ENCODE measurements around the gene WWP2.

The WWP2 gene

DNA sequence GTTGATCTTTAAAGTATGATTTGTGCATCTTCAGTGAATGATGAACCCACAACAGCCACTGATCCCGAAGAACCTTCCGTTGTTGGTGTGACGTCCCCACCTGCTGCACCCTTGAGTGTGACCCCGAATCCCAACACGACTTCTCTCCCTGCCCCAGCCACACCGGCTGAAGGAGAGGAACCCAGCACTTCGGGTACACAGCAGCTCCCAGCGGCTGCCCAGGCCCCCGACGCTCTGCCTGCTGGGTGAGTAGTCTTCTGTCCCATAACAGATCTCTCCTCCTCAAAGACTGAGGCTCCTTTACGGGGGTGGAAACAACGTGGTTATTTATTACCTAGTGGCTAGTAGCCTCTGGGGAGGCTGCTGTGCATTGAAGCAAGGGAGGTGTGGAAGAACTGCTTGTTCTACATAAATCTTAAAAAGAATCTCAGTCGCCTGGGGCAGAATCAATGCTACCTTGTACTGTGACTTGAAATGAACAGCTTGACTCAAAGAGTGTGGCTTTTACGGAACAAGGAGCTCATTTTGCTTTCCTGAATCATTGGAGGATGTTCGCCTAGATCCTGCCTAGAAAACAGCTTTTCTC, 126.0 kb downstream of the WWP2 start:
- peak in 10 of 51 donors; percentile 2 to 27 (median 16) for DNase-seq

DNA sequence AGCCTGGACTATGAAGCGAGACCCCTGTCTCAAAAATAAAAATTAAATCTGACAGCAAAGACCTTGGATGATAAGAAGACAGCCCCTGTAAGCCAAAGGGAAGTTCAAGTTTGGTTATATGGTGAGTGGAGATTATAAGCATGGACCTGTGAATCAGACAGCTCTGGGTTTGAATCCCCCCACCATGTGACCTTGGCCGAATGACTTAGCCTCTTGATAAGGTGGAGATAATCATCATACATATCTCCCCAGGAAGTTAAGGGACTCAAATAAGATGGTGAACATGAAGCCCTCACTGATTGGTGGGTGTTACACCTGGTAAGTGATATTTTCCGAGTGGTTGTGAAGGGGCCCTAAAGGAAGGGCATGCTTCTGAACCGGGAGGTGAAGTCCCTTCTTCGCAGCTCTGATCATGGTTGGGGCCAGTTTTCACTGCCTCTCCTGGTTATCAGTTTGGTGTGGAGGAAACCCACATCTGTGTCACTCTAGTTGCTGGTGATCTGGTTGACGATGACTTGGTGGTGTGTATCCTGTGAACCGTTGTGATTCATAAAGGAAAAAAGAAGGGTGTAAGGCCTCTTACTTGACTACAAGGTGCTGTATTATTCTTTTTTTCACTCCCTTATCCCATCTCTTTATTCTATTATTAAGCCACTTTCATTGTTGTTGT, 127.3 kb downstream of the WWP2 start:
- no peak for DNase-seq

DNA sequence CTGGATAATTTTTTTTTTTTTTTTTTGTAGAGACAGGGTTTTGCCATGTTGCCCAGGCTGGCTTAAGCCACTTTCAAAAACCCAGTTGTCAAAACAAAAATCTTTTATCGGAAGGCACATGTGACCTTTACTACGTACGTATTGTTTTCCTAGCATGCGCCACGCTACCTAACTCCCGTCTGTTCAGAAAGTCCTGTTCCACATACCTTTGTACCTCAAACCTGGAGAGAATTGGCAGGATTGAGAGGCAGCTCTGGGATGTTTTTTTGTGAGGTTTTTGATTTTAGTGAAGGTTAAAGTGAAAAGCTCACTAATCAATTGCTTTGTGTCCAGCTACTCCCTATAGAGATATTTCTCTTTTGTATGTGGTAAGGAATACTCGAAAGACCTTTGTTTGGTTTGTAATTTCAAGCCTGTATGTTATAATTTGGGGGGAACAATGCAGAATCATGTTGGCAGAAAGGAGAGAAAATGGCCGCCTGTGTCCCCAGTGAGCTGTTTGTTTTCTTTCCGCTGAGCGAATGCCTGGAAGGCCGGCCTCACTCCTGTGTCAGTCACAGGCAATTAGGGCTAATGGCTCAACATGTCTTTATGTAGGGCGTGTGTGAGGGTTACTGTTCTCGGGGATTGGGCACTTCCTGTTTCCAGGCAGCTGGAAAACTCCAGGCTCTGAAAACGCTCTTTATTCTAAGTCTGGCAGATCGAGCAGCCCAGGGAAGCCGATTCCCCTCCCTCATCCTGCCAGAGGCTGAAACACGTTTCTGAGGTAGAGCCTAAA, 128.2 kb downstream of the WWP2 start:
- peak in 50 of 51 donors; percentile 32 to 95 (median 81) for DNase-seq

DNA sequence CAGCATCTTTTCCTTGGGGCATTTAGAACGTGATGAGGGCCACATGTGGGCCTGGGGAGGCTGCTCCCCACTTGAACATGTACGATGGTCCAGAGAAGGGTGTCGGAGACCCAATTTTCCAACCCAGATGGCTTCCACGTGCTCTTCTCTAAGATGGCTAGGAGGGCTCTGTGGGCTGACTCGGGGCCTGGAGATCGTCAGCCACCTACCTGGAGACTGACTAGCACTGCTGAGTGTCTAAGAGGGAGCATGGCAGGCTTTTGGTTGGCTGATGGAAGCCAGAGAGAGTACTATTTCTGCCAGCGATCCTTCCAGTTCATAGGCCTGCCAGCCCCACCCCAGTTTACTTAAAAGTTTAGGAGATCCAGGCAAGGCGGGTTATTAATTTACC, 128.8 kb downstream of the WWP2 start:
- DNase-seq = peak in 8 of 51 donors; percentile 36 to 74 (median 56)

DNA sequence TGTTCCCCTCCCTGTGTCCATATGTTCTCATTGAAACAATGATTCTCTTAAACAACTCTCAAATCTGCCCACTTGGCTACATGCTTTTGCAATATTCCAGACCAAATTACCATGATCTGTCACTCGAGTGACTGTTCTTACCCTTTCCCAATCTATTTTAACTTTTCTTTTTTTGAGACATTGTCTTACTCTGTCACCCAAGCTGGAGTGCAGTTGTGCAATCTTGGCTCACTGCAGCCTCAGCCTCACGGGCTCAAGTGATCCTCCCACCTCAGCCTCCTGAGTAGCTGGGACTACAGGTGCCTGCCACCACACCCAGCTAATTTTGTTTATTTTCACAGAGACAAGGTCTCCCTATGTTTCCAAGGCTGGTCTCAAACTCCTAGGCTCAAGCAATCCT, 130.2 kb downstream of the WWP2 start:
- no peak for DNase-seq

DNA sequence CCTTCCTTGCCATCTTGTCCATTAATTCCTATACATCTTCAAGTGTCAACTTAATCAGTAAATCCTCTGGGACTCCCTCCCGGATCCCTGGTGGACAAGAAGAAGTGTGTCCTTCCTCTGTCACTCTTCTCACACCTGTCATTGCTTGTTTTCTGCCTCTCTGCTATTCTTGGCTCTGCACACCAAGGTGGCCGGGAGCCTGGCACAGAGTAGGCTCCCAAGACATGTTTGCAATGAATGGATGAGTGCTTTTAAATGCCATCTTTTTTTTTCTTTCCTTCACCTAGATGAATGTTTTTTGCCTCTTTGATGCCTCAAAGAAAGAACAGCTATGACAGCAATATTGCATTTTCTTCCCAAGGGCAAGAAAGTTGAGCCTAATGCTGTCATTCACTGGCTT, 131.0 kb downstream of the WWP2 start:
- no peak for DNase-seq

DNA sequence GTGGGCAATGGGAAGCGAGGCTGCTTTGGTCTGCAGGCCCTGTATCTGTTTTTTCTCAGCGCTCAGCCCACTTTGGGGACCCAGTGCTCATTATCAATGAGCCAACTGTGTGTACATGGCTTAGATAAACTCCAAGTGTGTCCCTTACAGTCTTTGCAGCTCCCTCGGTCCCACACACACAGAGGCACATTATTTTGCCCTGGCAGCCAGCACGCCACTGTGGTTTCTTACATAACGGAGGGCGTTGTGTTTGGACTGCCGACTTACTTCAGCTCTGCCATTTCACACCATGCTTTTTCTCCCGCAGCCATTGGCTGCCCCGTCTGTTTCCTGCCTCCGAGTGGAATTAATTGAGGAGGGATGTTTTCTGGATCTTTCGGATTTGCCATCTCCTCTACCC, 132.5 kb downstream of the WWP2 start:
- DNase-seq = peak in 43 of 51 donors; percentile 10 to 88 (median 58)

DNA sequence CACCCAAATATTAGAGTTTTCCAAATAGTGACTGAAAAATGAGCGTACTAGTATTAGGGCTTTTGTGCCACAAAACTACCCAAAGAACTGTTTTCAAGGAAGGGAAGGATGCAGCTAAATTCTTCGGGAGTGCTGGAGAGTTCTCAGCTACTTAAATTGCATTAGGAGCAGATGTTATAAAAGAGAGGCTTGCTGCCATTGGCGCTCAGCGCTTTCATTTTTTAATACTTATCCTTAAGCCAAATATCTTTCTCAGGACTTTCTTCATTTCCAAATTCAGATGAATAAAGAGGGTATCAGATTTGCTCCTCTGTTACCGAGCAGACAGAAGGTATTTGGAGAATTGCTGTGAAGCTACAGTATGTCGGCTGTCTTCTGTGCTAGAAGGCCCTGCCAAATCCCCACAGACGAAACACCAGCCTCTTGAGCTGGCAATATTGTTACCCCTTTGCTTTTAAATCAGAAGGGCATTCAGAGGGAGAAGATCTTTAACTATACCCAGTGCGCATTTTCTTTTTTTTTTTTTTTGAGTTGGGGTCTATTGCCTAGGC, 141.8 kb downstream of the WWP2 start:
- no peak for DNase-seq

DNA sequence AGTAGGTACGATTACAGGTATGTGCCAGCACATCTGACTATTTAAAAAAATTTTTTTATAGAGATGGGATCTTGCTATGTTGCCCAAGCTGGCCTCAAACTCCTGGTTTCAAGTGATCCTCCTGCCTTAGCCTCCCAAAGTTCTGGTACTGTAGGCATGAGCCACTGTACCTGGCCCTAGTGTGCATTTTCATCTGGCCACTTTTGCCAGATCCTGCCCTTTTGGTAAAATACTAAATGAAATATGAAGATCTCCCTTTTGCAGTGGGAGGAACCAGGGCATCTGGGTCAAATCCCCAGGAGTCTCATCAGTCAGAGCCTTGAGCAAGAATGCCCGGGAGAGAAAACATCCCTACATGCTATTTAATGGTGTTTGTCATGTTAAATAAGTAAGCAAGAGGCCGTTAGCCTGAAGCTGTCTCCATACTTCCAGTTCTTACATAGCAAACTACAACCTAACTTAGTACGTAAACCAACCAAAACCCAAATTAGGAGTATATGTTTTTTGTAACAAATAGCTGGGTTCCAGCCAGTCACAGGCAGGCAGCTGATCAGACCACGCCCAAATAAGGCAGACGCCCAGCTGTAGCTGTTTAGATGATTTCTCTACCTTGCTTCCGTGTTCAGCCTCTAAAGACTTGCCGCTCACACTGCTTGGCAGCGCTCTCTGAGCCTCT, 142.5 kb downstream of the WWP2 start:
- DNase-seq = no peak

DNA sequence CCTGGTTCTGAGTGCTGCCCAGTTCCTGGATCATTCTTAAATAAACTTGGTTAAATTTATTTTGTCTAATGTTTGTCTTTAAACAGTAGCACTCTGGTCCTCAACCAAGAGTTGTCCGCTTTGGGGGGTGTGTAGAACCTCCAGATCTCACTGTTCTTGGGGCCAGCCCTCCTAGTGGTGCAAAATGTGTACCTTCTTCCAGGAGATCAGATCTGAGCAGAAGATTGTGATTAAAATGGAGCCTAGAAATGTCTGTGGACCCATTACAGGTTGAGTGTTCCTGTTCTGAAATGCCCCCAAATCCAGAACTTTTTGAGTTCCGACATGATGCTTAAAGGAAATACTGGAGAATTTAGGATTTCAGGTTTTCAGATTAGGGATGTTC, 143.0 kb downstream of the WWP2 start:
- DNase-seq = no peak

DNA sequence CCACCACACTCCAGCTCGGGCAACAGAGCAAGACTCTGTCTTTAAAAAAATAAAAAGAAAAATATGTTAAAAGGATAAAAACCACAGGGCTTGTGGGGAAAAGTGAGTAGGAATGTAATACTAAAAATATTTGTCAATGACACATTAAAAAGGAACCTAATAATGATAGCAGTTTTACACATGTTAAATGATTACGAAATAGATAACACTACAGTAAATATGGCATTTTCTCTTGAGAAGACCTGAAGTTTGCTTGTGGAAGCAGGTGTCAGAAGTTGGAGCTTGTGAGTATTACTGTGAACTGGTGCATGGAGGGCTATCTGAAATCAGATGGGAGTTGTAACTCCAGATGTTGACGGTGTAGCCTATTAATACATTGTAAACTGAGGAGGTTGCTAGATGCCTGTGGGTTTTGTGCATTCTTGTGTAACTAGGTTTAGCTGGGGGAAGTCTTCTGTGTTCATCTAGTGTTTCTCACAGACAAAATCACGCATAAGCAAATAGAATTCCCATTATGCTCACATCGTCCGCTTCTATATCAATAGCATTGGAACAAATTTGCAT, 144.8 kb downstream of the WWP2 start:
- no peak for DNase-seq

DNA sequence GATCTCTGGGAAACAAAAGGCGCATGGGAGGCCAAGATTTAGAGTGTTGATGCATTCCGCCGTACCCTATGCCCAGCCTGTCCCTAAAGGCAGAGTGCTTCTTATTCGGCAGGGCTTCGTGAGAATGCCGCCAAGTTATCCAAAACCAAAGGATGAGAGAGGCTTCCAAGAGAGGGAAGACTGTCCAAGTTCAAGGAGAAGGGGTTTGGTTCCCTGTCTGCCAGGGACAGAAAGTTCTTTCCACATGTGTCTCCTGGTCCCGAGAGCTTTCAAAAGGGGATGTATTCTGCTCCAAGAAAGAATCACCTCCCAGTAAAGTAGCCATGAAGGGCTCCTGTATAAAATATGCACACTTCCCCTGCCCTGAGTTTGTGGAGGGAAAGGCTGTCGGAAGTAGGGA, 146.9 kb downstream of the WWP2 start:
- no peak for DNase-seq

DNA sequence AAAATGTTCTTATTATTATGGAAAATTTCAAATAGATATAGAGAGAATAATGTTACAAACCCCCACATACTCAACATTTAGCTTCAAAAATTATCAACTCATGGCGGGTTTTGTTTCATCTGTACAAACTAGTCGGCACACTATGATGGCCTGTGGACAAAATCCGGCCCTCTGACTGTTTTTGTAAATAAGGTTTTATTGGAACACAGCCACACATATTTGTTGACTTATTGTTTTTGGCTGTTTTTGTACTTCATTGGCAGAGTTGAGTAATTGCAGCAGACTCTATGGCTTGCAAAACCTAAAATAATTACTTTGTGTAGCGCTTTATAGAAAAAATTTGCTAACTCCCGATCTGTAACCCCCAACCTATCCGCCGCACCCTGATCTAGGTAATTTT, 147.6 kb downstream of the WWP2 start:
- no peak for DNase-seq

DNA sequence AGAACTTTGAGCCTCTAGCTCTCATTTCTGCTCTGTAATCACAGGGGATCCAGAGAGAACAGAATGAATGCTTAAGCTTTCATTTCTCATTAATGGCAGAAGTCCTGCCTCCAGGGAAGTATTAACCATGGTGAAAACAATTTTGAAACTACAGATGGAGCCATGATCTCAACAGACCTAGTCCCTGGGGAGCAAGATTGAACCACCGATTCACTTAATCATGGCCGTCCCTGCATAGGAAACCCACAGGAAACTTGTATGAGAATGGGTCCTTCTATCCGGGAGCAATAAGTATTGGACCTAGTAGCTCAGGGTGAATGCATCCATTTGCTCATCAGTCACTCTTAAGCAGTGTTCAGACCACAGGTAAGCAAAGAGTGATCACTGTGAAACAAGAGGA, 148.8 kb downstream of the WWP2 start:
- no peak for DNase-seq

DNA sequence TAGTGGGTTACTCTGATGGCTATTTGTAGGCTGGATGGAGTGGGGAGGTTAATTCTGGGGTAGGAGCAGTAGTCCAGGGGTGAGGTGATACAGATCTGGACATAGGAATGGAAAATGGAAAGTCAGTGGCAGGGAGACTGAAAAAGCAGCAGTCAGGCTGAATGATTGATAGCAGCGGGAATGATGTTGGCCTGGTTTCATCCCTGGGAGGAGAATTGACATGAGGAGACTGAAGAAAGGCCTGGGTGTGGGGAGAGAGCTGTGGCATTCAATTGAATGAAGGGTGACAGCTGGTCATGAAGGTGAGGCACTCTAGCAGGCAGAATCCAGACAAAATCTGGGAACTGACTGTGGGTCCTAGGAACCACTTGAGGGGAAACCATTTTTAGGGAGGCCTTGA, 154.3 kb downstream of the WWP2 start:
- no peak for DNase-seq

DNA sequence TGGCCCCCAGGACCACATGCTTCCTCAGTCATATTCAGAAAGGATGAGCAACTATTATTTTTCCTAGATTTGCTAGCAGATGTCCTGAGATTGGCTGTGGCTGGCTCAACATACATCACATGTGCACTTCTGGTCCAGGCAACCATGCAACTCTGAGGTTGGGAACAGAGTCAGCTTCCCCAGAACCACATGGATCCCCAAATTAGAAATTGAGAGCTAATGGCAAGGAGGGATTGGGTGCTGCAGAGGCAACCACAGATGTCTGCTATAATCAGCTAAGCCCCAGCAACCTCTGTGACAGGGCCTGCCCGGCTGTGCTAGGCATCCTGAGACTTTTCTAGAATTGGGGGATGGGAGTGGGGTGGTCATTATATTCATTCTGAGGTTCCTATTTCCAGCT, 155.2 kb downstream of the WWP2 start:
- DNase-seq = peak in 1 of 51 donors; percentile 21

DNA sequence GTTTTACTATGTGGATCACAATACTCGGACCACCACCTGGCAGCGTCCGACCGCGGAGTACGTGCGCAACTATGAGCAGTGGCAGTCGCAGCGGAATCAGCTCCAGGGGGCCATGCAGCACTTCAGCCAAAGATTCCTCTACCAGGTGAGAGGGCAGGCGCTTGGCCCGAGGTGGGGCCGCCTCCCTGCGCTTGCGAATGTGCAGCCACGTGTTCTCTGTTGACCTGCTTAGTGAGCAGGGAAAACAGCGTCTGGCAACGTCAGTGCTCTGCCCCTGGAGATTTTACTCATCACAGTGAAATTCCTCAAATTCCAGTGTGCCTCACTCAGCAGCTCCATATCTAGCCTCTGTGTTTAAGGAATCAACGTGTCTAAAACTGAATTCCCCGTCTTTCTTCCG, 155.6 kb downstream of the WWP2 start:
- peak in 1 of 51 donors; percentile 16 for DNase-seq

DNA sequence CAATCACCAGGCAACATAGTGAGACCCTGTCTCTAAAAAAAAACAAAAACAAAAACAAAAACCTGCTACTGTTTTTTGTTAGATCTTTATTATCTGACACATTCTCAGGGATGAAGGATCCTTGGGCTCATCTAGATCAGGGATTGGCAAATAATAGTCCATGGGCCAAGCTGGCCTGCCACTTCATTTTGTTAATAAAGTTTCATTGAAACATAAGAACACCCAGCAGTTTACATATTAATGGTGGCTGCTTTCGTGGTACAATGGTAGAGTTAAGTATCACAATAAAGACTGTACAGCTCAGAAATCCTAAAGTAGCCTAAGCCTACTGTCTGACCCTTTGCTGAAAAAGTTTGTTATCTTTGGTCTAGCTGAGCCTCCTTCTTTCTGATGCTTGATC, 156.1 kb downstream of the WWP2 start:
- no peak for DNase-seq

DNA sequence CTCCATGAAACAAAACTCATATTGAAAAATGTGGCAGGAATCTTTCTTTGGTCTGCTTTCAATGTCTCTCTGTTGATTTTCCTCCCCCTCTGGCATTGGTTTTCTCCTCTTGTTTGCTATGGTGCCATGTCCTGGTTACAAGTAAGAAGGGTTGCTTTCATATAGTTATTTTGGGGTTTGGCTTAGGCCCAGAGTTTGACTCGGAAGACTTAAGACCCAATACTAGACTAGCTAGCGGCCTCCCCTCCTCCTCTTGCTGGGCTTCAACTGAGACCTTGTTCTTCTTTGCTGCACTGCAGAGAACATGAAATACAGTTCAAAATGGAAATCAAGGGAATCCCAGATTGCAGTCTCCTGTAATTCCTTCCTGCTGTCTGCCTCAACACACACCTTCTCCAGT, 159.0 kb downstream of the WWP2 start:
- DNase-seq = peak in 3 of 51 donors; percentile 9 to 15 (median 14)

DNA sequence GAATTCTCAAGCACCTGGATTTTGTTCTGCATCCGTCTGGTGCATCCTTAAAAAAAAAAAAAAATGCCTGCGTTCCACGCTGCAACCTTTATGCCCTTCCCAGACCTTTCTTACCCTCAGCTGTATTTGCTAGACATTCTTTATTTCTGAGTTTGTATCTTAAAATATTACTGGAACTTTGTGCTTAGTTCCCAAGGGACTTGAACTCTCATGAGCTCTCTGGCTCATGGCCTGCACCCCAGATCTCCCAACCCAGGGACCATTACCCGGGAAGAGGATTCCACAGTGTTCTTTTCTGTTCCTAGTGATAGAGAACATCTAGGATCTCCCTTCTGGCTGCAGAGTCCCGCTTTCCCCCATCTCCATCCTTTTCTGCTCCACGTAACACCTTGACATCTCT, 160.1 kb downstream of the WWP2 start:
- no peak for DNase-seq

DNA sequence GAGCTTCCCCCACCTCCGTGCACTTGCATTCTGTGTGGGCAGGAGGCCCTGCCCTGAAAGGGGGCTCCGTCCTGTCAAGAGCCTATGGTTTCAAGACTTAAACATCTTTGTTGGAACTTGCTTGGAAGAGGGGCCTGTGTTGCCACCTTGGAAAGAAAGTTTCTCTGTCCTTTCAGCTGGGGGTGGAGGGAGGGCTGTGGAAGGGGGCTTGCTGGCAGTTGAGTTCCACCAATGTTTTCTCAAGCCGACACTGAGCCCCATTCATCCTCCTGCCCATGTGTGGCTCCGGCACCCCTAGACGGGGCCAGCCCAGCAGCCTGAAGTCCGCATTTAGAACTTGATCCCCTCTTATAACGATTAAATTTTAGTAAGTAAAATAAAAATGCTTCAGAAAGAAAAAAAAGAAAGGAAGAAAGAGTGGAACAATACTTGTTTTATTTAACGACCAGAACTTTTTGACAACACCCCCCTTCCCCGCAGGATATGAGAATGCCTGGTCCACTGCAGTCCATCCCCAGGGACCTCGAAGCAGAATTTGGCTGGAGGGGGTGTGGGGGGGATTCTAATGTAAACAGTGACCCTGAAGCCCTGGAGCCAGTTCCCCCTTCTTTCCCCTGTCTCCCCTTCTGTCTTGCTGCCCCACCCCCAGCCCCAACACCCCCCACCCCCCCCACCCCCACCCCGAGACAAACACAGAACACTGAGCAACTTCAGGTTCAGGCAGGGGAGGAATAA, 162.1 kb downstream of the WWP2 start:
- DNase-seq = no peak
